NT2/D1 (cell line): Measurements from ENCODE around the gene MUC5B.
"Not testable (repeated sequence)": the region's sequence is repeated elsewhere in the genome, so short reads cannot be mapped to it uniquely, and the experiment has no call there.

Experiments used
- YY1 ChIP-seq: IDR thresholded peaks from 2 replicates; pipeline ENCODE4 v1.6.1; 2011; ENCODE audit not compliant: insufficient read length, insufficient read depth
- ZNF274 ChIP-seq: IDR thresholded peaks from 2 replicates; pipeline ENCODE4 v1.6.1; 2011; ENCODE audit warnings: mild to moderate bottlenecking, low read depth, low read length

- TF ChIP-seq YY1, ZNF274: not testable (repeated sequence)
Measured at GRCh38 chr11:1245717-1246116, 22.9 kb downstream of the MUC5B start.
